Keratinocyte (primary cell): ENCODE data around the gene CTNNA2.

Source experiments
- CTCF ChIP-seq, 3 experiments: IDR thresholded peaks in 1 of 3; conservative IDR thresholded peaks in 1 of 3; optimal IDR thresholded peaks in 1 of 3; 2 replicates in 2 of 3; 3 replicates in 1 of 3; pipeline versions ENCODE3 to v1.5.1; 2011; ENCODE audit warnings: low read length in 3 of 3, mild to moderate bottlenecking in 3 of 3, moderate library complexity in 2 of 3, control low read depth in 1 of 3, inconsistent platforms in 1 of 3; ENCODE audit not compliant: insufficient read depth in 2 of 3; ENCODE audit errors: extremely low read depth in 1 of 3
- EZH2 ChIP-seq: IDR thresholded peaks from one replicate; pipeline ENCODE4 v1.6.1; 2012; ENCODE audit warnings: inconsistent platforms, mild to moderate bottlenecking, low read length, moderate library complexity

DNA sequence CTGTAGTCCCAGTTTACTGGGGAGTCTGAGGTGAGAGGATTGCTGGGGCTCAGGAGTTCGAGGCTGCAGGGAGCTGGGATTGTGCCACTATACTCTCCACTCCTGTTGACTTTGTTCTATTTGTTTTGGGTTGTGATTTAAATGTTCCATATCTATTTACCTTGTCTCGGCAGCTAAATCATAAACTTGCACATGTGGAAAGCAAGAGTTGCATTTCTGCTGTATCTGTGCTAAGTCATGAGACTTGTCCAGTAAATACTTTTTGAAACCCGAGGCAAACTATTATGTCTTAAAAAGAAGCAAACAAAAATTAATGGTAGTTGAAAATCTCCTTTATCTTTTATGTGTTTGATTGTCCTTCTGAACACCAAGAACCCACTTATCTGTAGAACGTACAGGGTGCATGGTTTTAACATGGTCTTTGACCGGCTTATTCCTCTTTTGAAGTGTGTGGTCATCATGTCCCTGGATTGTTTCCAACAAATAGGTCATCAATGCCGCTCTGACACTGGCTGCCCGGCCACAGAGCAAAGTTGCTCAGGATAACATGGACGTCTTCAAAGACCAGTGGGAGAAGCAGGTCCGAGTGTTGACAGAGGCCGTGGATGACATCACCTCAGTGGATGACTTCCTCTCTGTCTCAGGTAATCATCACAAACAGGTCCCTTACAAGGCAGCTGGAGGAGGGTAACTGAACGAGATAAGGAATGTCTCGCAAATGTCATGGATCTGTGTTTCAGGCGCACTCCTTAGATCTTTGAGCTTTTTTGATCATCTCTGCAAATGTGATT is 1032.8 kb downstream of the CTNNA2 start:
- TF ChIP-seq CTCF (optimal IDR thresholded peaks at IDR 0.05 in 1 of 3, IDR thresholded peaks at IDR 0.05 in 1 of 3, conservative IDR thresholded peaks at IDR 0.05 in 1 of 3; ENCODE audit: extremely low read depth in 1 of 3, insufficient read depth in 2 of 3, low read length in 3 of 3), result no peak
- no peak for TF ChIP-seq EZH2
